ENCODE measurements around the gene TAS2R13. TPM values are rescaled to one million over a fixed set of nuclear protein-coding genes. Genes with fewer than 3 reads are reported as not detected.

Gene TAS2R13
- total RNA-seq, 1 donor from 2014 or later, result 1.3 TPM

- no peak for TF ChIP-seq CTCF (conservative IDR thresholded peaks at IDR 0.05)
- DNase-seq (ENCODE audit: extremely low spot score, unreplicated experiment), result no peak
- H3K4me3 Mint-ChIP-seq, result no peak within 1 kb of the TSS
- no peaks in the 10 kb centered on the region for H3K4me1 Mint-ChIP-seq (ENCODE audit: unreplicated experiment)
- H3K27me3 Mint-ChIP-seq, result no peaks in the 10 kb centered on the region
- H3K9me3 Mint-ChIP-seq, result no peaks in the 10 kb centered on the region
- H3K27ac Mint-ChIP-seq, result no peak within 1 kb of the TSS
- peaks cover 22% of the 10 kb centered on the region for H3K36me3 Mint-ChIP-seq
Measured at GRCh38 chr12:10884086-10884725, 25.2 kb downstream of the TAS2R13 start, which contains the start of gene PRH1. PRH1 (minus strand) TSS chr12:10884255; CDS start chr12:10884217, 38 bp downstream.

DNA sequence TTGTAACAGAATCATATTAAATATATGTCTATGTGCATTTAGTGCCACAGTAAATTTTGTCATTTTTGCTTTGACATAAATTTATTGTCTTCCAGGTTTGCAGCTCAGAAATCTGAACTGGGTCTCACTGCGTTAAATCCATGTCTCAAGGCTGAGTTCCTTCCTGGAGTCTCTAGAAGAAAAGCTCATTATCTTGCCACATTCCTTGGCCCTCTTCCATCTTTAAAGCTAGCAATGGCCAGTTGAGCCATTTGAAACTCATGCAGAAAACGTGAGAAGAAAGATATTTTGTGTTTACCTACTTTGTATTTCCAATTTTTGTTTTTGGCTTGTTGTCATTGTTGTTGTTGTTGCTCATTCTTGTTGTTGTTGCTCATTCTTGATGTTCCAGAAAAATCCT, 36.0 kb downstream of the TAS2R13 start:
- H3K27me3 Mint-ChIP-seq, result no peaks in the 10 kb centered on the region
- H3K36me3 Mint-ChIP-seq, result peaks cover 30% of the 10 kb centered on the region
- H3K9me3 Mint-ChIP-seq, result no peaks in the 10 kb centered on the region
- no peak for DNase-seq (ENCODE audit: extremely low spot score, unreplicated experiment)
- H3K4me1 Mint-ChIP-seq (ENCODE audit: unreplicated experiment), result no peaks in the 10 kb centered on the region
- H3K27ac Mint-ChIP-seq, result no peak overlapping the region
- TF ChIP-seq CTCF (conservative IDR thresholded peaks at IDR 0.05), result no peak
- H3K4me3 Mint-ChIP-seq, result no peak overlapping the region

GRCh38 chr12:10867381-10867780, 42.0 kb downstream of the TAS2R13 start:
- peaks cover 21% of the 10 kb centered on the region for H3K36me3 Mint-ChIP-seq
- peaks cover 3% of the 10 kb centered on the region for H3K9me3 Mint-ChIP-seq
- no peaks in the 10 kb centered on the region for H3K4me1 Mint-ChIP-seq (ENCODE audit: unreplicated experiment)
- no peaks in the 10 kb centered on the region for H3K27me3 Mint-ChIP-seq
- H3K27ac Mint-ChIP-seq, result no peak overlapping the region
- TF ChIP-seq CTCF (conservative IDR thresholded peaks at IDR 0.05), result no peak
- no peak for DNase-seq (ENCODE audit: extremely low spot score, unreplicated experiment)
- H3K4me3 Mint-ChIP-seq, result no peak overlapping the region

GRCh38 chr12:10863512-10864218, 45.7 kb downstream of the TAS2R13 start:
- Mint-ChIP-seq H3K27me3 (no peaks in the 10 kb centered on the region), H3K36me3 (peaks cover 48% of the 10 kb centered on the region)
- no peak for TF ChIP-seq CTCF (conservative IDR thresholded peaks at IDR 0.05)

DNA sequence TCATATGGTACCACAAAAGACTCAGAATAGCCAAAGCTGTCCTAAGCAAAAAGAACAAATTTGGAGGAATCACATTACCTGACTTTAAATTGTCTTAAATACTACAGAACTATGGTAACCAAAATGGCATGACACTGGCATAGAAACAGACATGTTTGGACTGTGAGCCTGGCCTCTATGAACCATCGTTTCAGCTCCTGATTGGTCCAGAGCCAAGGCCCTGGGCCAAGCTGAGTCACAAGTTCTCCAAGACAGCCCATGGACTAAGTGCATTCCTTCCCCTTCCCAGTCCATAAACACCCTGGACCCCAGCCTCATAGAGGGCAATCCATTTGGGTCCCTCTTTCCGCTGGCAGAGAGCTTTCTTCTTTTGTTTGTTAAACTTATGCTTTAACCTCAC, 48.0 kb downstream of the TAS2R13 start:
- DNase-seq (ENCODE audit: extremely low spot score, unreplicated experiment), result no peak
- Mint-ChIP-seq H3K9me3 (peaks cover 12% of the 10 kb centered on the region), H3K36me3 (peaks cover 66% of the 10 kb centered on the region), H3K4me3 (no peak overlapping the region), H3K27ac (no peak overlapping the region), H3K27me3 (no peaks in the 10 kb centered on the region), H3K4me1 (ENCODE audit: unreplicated experiment) (no peaks in the 10 kb centered on the region)
- TF ChIP-seq CTCF (conservative IDR thresholded peaks at IDR 0.05), result no peak

More at GRCh38 chr12:10863512-10864218, 45.7 kb downstream of the TAS2R13 start:
- Mint-ChIP-seq H3K4me1 (ENCODE audit: unreplicated experiment) (no peaks in the 10 kb centered on the region), H3K27ac (no peak overlapping the region), H3K9me3 (peaks cover 7% of the 10 kb centered on the region), H3K4me3 (no peak overlapping the region)
- no peak for DNase-seq (ENCODE audit: extremely low spot score, unreplicated experiment)

Other genes with a start within 250 kb of the TAS2R13 start
- 0.68 and 8.9 TPM in 2 replicates for gene STYK1, start 235.5 kb downstream of the TAS2R13 start, total RNA-seq (ENCODE audit: low replicate concordance)
- 196 and 635 TPM in 2 replicates for gene YBX3, start 186.2 kb downstream of the TAS2R13 start, total RNA-seq (ENCODE audit: low replicate concordance)
- not detected in 2 replicates for gene TAS2R7, start 106.9 kb downstream of the TAS2R13 start, total RNA-seq (ENCODE audit: low replicate concordance)
- gene TAS2R8, start 102.3 kb downstream of the TAS2R13 start, total RNA-seq (ENCODE audit: low replicate concordance), result not detected in 2 replicates
- not detected in 2 replicates for gene TAS2R9, start 99.4 kb downstream of the TAS2R13 start, total RNA-seq (ENCODE audit: low replicate concordance)
- 0.36 and 1.7 TPM in 2 replicates for gene TAS2R10, start 83.2 kb downstream of the TAS2R13 start, total RNA-seq (ENCODE audit: low replicate concordance)
- gene PRR4, start 60.1 kb downstream of the TAS2R13 start, total RNA-seq (ENCODE audit: low replicate concordance), result 2.5 and 3.8 TPM in 2 replicates
- gene PRH1, start 25.3 kb downstream of the TAS2R13 start, total RNA-seq (ENCODE audit: low replicate concordance), result 15.7 and 16.8 TPM in 2 replicates
- gene PRH2, start 19.7 kb upstream of the TAS2R13 start, total RNA-seq (ENCODE audit: low replicate concordance), result not detected in 2 replicates
- 2.7 and 2.8 TPM in 2 replicates for gene TAS2R14, start 29.7 kb upstream of the TAS2R13 start, total RNA-seq (ENCODE audit: low replicate concordance)
- 0.86 and 1.8 TPM in 2 replicates for gene TAS2R50, start 77.3 kb upstream of the TAS2R13 start, total RNA-seq (ENCODE audit: low replicate concordance)
- 1.1 and 2.1 TPM in 2 replicates for gene TAS2R20, start 88.7 kb upstream of the TAS2R13 start, total RNA-seq (ENCODE audit: low replicate concordance)
- 3.1 and 3.5 TPM in 2 replicates for gene TAS2R19, start 113.1 kb upstream of the TAS2R13 start, total RNA-seq (ENCODE audit: low replicate concordance)
- 2.1 and 4.3 TPM in 2 replicates for gene TAS2R31, start 121.8 kb upstream of the TAS2R13 start, total RNA-seq (ENCODE audit: low replicate concordance)
- gene TAS2R46, start 152.7 kb upstream of the TAS2R13 start, total RNA-seq (ENCODE audit: low replicate concordance), result 0.85 and 1.0 TPM in 2 replicates
- gene TAS2R43, start 182.8 kb upstream of the TAS2R13 start, total RNA-seq (ENCODE audit: low replicate concordance), result 0.36 and 1.0 TPM in 2 replicates
- gene TAS2R30, start 225.1 kb upstream of the TAS2R13 start, total RNA-seq (ENCODE audit: low replicate concordance), result 1.3 and 2.3 TPM in 2 replicates